Activated naive CD4-positive, alpha-beta T cell treated with anti-CD3 and anti-CD28 coated beads, Interleukin-2, amount 10 ng/mL, durations not matched to agents 7 days and 5 days (primary cell): Measurements from ENCODE around the gene SYT12.

Experiments used
- CTCF ChIA-PET: fragments of 350-600 bp; sonication (Branson Sonifier 250); formaldehyde crosslinking; loops from one replicate; lab custom pipeline; 2021; ENCODE audit warnings: antibody characterized with exemption; lab: Charles Lee
- DNase-seq: peaks from one replicate; pipeline ENCODE4 v3.0.0-alpha.2; 2020
- H3K27ac Mint-ChIP-seq: one replicate; pipeline ENCODE4 v1.8.0; 2021; ENCODE audit warnings: mild to moderate bottlenecking, moderate library complexity, mixed read lengths
- H3K27me3 Mint-ChIP-seq: one replicate; pipeline ENCODE4 v1.8.0; 2021; ENCODE audit warnings: mild to moderate bottlenecking, mixed read lengths
- H3K36me3 Mint-ChIP-seq: one replicate; pipeline ENCODE4 v1.8.0; 2021; ENCODE audit warnings: mixed read lengths
- H3K4me1 Mint-ChIP-seq: one replicate; pipeline ENCODE4 v1.8.0; 2021; ENCODE audit warnings: mixed read lengths
- H3K4me3 Mint-ChIP-seq: one replicate; pipeline ENCODE4 v1.8.0; 2021; ENCODE audit warnings: mild to moderate bottlenecking, moderate library complexity, mixed read lengths
- H3K9me3 Mint-ChIP-seq: one replicate; pipeline ENCODE4 v1.8.0; 2021; ENCODE audit warnings: mixed read lengths

The SYT12 gene

DNA sequence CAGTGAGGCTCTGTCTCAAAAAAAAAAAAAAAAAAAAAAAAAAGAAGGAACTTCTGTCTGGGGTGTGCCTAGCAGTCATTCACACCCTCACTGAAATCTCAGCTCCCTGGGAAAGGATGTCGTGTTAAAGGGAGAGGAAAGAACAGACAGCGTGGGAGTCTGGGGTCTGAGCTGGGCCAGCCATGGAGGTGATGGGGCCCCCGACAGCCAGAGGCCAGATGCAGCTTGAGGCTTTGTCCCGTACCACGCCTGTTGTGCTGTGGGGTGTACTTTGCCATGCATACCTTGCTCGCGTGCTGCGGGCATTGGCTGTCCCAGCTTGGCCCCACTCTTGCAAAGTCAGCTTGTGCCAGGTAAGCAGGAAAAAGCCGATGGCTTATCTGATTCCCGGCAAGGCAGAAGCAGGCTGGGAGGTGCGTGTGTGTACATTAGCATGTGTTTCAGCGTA is 4.6 kb downstream of the SYT12 start:
- Mint-ChIP-seq H3K4me3 (no peak overlapping the region), H3K9me3 (no peaks in the 10 kb centered on the region), H3K27ac (no peak overlapping the region), H3K4me1 (peaks cover 22% of the 10 kb centered on the region), H3K36me3 (no peaks in the 10 kb centered on the region), H3K27me3 (peaks cover 99% of the 10 kb centered on the region)
- no peak for DNase-seq
- CTCF ChIA-PET, result interaction anchor here (0.8 to 1.4 kb wide), 3 partner anchors 11 to 43 kb away, joined by 3 to 4 read pairs (median 3); no protein-coding TSS in a partner anchor

- Mint-ChIP-seq H3K27me3 (peaks cover 99% of the 10 kb centered on the region), H3K27ac (no peak overlapping the region), H3K36me3 (no peaks in the 10 kb centered on the region), H3K4me3 (no peak overlapping the region), H3K9me3 (no peaks in the 10 kb centered on the region), H3K4me1 (peaks cover 20% of the 10 kb centered on the region)
- DNase-seq, result no peak
- CTCF ChIA-PET, result interaction anchor here (0.8 to 1.4 kb wide), 2 partner anchors 19 to 43 kb away, joined by 3 to 4 read pairs; no protein-coding TSS in a partner anchor
Observed at GRCh38 chr11:67027943-67028542, 5.1 kb downstream of the SYT12 start.

DNA sequence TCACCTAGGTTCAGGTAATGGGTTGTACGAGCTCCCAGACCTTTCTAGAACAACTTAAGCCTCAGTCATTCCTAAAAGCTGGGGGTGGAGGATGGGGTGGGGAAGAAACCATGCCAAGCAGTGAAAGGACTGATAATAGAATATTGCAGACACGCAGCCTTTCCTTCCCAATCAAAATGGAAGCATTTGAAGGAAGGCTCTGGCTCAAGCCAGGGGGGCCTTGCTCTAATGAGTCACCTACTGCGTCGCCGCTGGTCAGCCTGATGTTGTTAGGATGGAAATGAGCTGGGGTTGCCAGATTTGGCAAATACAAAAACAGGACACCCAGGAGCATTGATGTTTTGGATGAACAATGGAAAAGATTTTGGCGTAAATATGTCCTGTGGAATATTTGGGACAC is 6.2 kb downstream of the SYT12 start:
- no peak overlapping the region for H3K27ac Mint-ChIP-seq
- CTCF ChIA-PET, result no interaction called here
- DNase-seq, result no peak
- no peaks in the 10 kb centered on the region for H3K9me3 Mint-ChIP-seq
- H3K4me3 Mint-ChIP-seq, result no peak overlapping the region
- peaks cover 100% of the 10 kb centered on the region for H3K27me3 Mint-ChIP-seq
- H3K4me1 Mint-ChIP-seq, result peaks cover 13% of the 10 kb centered on the region
- no peaks in the 10 kb centered on the region for H3K36me3 Mint-ChIP-seq

DNA sequence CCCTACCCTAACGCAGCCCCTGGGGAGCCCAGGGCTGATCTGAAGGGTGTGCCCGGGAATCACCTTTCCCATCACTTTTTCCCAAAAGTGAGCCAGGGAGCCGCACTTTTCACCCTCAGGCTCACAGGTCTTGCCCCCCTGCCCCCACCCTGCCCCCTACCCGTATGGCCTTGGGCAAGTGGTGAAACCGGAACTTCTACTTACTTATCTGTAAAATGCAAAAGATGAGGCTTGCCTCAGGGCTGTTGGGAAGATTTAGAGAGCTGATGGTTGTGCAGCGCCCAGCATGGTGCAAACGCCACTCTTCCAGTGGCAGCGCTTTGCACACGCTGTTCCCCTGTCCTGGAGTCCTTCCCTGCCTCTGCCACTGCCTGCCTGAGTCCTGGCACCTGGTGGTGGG is 8.0 kb downstream of the SYT12 start:
- Mint-ChIP-seq H3K4me3 (no peak overlapping the region), H3K4me1 (no peaks in the 10 kb centered on the region)
- CTCF ChIA-PET, result no interaction called here

DNA sequence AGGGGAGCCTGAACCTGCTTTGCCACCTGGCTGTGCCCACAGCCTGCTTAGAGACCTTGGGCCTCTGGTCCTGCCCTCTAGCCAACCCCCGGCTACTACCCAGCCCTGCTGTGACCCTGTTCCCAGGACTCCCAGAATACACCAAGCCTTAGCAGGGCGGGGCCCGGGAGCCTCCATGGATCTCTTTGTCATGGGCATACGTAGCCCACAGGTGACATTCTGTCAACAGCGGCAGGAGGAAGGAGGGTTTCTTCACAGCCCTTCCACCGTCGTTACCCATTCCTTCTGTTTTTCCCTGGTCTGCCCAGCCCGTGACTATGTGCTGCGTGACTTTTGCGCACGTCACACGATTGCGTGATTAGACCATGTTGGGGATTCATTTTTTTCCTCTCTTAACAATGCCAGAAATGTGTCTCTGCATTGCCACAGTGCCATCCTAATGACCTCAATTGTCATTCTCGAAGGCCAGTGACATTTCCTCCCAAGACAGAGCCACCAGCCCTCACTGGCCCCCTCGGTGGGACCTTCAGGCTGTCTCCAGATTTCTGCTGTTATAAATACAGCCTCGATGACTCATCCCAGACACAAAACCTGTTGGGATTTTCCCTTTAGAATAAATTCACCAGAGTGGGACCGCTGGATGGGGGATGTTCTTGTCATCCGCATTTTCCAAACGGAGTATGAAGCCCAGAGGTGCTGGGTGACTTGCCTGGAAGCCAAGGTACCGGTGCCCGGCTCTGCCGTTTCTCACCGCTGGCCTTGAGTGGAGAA is 9.0 kb downstream of the SYT12 start:
- H3K36me3 Mint-ChIP-seq, result no peaks in the 10 kb centered on the region
- CTCF ChIA-PET, result no interaction called here
- H3K4me3 Mint-ChIP-seq, result no peak overlapping the region
- DNase-seq, result no peak
- H3K27me3 Mint-ChIP-seq, result peaks cover 91% of the 10 kb centered on the region
- no peaks in the 10 kb centered on the region for H3K4me1 Mint-ChIP-seq
- H3K27ac Mint-ChIP-seq, result no peak overlapping the region
- H3K9me3 Mint-ChIP-seq, result no peaks in the 10 kb centered on the region

More for the DNA sequence above, 8.0 kb downstream of the SYT12 start:
- H3K27ac Mint-ChIP-seq, result no peak overlapping the region
- DNase-seq, result no peak
- H3K36me3 Mint-ChIP-seq, result no peaks in the 10 kb centered on the region
- peaks cover 97% of the 10 kb centered on the region for H3K27me3 Mint-ChIP-seq
- no peaks in the 10 kb centered on the region for H3K9me3 Mint-ChIP-seq

DNA sequence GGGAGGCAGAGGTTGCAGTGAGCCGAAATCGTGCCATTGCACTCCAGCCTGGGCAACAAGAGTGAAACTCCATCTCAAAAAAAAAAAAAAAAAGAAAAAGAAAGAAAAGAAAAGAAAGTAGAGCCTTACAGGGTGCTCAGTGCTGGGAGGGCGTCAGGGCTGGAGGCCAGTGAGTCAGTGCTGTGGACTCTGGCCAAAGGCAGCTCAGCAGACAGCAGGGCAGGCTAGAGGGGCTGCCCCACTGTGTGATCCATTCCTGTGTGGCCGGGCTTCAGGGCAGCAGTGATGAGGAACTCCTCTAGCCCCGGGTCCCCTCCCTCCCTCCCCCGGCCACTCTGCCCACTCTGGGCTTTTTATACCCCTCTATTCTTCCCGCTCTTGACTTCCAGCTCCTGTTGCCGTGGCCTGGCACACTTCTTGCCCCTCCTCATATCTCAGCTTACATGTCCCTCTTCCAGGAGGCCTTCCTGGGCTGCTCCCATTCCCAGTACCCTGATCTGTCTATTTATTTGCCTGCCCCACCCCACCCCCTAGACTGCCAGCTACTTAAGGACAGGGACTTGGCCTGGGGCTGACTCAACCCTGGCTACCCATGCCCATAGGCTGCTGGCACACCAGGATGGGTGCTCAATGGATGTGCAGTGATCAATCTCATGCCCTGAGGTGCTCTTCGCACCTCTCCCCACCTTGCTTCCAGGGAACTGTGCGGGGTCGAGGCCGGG is 10.1 kb downstream of the SYT12 start:
- Mint-ChIP-seq H3K4me1 (no peaks in the 10 kb centered on the region), H3K27ac (no peak overlapping the region), H3K36me3 (no peaks in the 10 kb centered on the region), H3K4me3 (no peak overlapping the region), H3K9me3 (no peaks in the 10 kb centered on the region), H3K27me3 (peaks cover 82% of the 10 kb centered on the region)
- no peak for DNase-seq
- CTCF ChIA-PET, result no interaction called here

DNA sequence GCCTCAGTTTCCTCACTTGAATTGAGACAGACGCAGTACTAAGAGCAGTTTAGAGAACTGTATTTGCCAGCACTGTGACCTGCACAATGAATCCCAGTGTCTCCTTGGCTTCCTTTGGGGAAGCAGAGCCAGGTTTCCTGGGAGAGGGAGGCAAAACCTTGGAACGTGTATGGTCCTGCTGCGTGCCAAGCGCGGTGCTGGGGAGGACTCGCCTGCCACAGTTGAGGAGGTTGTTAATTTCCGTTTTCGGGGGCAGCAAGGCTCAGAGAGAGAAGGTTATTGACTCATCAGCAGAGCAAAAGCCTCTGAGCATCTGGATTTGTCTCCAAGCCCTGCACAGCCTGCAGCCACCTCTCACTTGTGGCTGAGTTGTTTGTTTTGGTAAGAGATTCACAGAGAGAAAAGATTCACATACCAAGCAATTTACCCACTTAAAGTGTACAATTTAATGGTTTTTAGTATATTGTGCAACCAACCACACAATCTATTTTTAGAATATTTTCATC is 10.8 kb downstream of the SYT12 start:
- CTCF ChIA-PET, result no interaction called here
- H3K27me3 Mint-ChIP-seq, result peaks cover 75% of the 10 kb centered on the region
- no peaks in the 10 kb centered on the region for H3K9me3 Mint-ChIP-seq
- no peaks in the 10 kb centered on the region for H3K36me3 Mint-ChIP-seq
- no peak overlapping the region for H3K27ac Mint-ChIP-seq
- H3K4me3 Mint-ChIP-seq, result no peak overlapping the region
- DNase-seq, result no peak
- H3K4me1 Mint-ChIP-seq, result no peaks in the 10 kb centered on the region

- CTCF ChIA-PET, result no interaction called here
- Mint-ChIP-seq H3K36me3 (no peaks in the 10 kb centered on the region), H3K27me3 (peaks cover 73% of the 10 kb centered on the region), H3K4me1 (no peaks in the 10 kb centered on the region), H3K4me3 (no peak overlapping the region), H3K9me3 (no peaks in the 10 kb centered on the region), H3K27ac (no peak overlapping the region)
- DNase-seq, result no peak
Observed at GRCh38 chr11:67034350-67034749, 11.4 kb downstream of the SYT12 start.

GRCh38 chr11:67040147-67040546 is 17.2 kb downstream of the SYT12 start:
- CTCF ChIA-PET, result interaction anchor here (1.7 kb wide), 1 partner anchor 19 kb away, joined by 3 read pairs; no protein-coding TSS in a partner anchor
- H3K27me3 Mint-ChIP-seq, result peaks cover 65% of the 10 kb centered on the region
- H3K4me3 Mint-ChIP-seq, result no peak overlapping the region

DNA sequence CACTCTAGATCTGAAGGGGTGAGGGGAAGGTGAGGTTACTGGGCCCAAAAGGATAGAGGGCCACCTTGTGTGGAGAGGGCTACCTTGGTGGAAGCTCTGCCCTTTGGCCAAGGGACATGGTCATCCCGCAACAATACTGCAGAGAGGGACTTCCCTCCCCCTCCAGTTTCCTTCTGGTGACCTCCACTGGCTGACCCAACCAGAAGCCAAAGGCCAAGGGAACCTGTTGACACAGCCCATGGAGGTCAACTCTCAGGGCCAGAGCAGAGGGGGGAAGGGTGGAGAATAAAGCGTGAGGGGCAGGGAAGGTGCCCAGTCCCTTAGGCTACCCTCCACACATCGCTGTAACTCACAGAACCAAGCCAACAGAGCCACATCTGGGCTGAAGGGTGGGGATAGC is 18.7 kb downstream of the SYT12 start:
- Mint-ChIP-seq H3K36me3 (no peaks in the 10 kb centered on the region), H3K4me3 (no peak overlapping the region), H3K27me3 (peaks cover 72% of the 10 kb centered on the region), H3K4me1 (no peaks in the 10 kb centered on the region), H3K27ac (no peak overlapping the region), H3K9me3 (no peaks in the 10 kb centered on the region)
- CTCF ChIA-PET, result interaction anchor here (1.2 to 1.7 kb wide), 2 partner anchors 20 to 30 kb away, joined by 3 read pairs; no protein-coding TSS in a partner anchor
- DNase-seq, result no peak

More at GRCh38 chr11:67040147-67040546, 17.2 kb downstream of the SYT12 start:
- Mint-ChIP-seq H3K36me3 (no peaks in the 10 kb centered on the region), H3K9me3 (no peaks in the 10 kb centered on the region), H3K27ac (no peak overlapping the region), H3K4me1 (no peaks in the 10 kb centered on the region)
- no peak for DNase-seq

DNA sequence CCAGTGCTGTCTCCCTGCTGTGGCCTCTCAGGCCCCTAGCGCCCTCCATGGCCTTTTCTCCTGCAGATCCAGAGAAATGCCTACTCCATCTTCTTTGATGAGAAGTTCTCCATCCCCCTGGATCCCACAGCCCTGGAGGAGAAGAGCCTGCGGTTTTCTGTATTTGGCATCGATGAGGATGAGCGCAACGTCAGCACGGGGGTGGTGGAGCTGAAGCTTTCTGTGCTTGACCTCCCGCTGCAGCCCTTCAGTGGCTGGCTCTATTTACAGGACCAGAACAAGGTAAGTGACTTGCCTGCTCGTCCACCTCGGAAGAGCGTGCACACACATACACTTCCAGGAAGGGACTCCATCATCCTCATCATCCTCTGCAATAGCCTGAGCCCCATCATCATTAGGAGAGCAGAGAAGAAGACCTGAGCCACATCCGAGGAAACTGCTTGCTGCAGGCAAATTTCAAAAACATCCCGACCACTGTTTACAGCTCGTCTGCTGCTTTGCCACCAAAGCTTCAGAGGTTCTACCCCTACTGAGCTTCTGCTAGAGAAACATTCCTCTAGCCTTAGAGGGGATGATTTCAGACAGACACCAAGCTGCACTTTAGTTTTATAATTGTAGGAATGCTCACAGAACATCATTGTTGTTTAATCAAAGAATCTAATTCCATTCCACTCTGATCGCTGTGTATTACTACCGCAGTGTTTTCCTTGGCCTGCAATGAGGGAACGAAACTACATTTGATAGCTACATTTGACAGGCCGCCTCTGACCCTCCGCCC is 20.8 kb downstream of the SYT12 start:
- CTCF ChIA-PET, result no interaction called here
- no peak for DNase-seq
- no peak overlapping the region for H3K27ac Mint-ChIP-seq

GRCh38 chr11:67044496-67044895 is 21.6 kb downstream of the SYT12 start:
- H3K9me3 Mint-ChIP-seq, result no peaks in the 10 kb centered on the region
- H3K27me3 Mint-ChIP-seq, result peaks cover 69% of the 10 kb centered on the region
- DNase-seq, result no peak
- H3K27ac Mint-ChIP-seq, result no peak overlapping the region
- no peaks in the 10 kb centered on the region for H3K4me1 Mint-ChIP-seq
- CTCF ChIA-PET, result no interaction called here
- H3K36me3 Mint-ChIP-seq, result no peaks in the 10 kb centered on the region
- no peak overlapping the region for H3K4me3 Mint-ChIP-seq

More for the DNA sequence above, 20.8 kb downstream of the SYT12 start:
- no peaks in the 10 kb centered on the region for H3K4me1 Mint-ChIP-seq
- no peaks in the 10 kb centered on the region for H3K9me3 Mint-ChIP-seq
- H3K36me3 Mint-ChIP-seq, result no peaks in the 10 kb centered on the region
- no peak overlapping the region for H3K4me3 Mint-ChIP-seq
- H3K27me3 Mint-ChIP-seq, result peaks cover 69% of the 10 kb centered on the region

DNA sequence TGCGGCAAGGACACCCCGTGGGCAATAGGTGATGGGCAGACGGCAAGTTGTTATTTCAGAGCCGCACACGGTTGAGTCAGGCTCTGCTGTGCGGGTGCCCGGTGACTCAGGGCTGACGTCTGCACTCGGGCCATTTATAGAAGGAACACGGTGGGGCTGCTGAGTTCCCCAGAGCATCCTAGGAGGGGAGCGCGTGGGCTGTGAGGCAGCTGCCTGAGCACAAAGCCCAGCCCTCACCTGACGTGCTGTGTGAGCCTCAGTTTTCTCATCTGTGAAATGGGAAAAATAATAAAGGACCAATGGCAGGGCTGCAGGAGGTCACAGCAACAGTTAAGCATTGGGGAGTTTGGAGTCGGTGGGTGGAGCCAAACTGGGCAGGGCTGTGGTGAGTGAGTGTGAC is 22.4 kb downstream of the SYT12 start:
- H3K27ac Mint-ChIP-seq, result no peak overlapping the region
- H3K4me3 Mint-ChIP-seq, result no peak overlapping the region
- no peak for DNase-seq
- no peaks in the 10 kb centered on the region for H3K36me3 Mint-ChIP-seq
- H3K9me3 Mint-ChIP-seq, result no peaks in the 10 kb centered on the region
- H3K4me1 Mint-ChIP-seq, result no peaks in the 10 kb centered on the region
- peaks cover 64% of the 10 kb centered on the region for H3K27me3 Mint-ChIP-seq
- CTCF ChIA-PET, result no interaction called here
